H9 (cell line): ENCODE results near the gene GLS. TPM values are rescaled to one million over a fixed set of nuclear protein-coding genes. Genes with fewer than 3 reads are reported as not detected.
"Not testable (repeated sequence)": the region's sequence is repeated elsewhere in the genome, so short reads cannot be mapped to it uniquely, and the experiment has no call there.

Experiments used
- DNase-seq: peaks from one replicate; pipeline ENCODE4 v3.0.0-alpha.2; 2017
- H2AFZ ChIP-seq: one replicate; pipeline ENCODE4 v1.6.1; 2013; ENCODE audit warnings: mild to moderate bottlenecking, low read length, control low read depth, moderate library complexity
- H2AK5ac ChIP-seq: 2 replicates; pipeline ENCODE4 v1.6.1; 2013; ENCODE audit warnings: low read length, control low read depth, mixed read lengths; ENCODE audit not compliant: insufficient read length
- H2BK120ac ChIP-seq: one replicate; pipeline ENCODE4 v1.6.1; 2013; ENCODE audit warnings: low read depth, mild to moderate bottlenecking, low read length, control low read depth, inconsistent platforms; ENCODE audit not compliant: poor library complexity, severe bottlenecking
- H2BK12ac ChIP-seq: 2 replicates; pipeline ENCODE4 v1.6.1; 2013; ENCODE audit warnings: low read length, control low read depth, mixed read lengths, low read depth; ENCODE audit not compliant: insufficient read length
- H2BK15ac ChIP-seq: 2 replicates; pipeline ENCODE4 v1.6.1; 2013; ENCODE audit warnings: low read depth, low read length, control low read depth
- H2BK20ac ChIP-seq: one replicate; pipeline ENCODE4 v1.6.1; 2013; ENCODE audit warnings: low read depth, mild to moderate bottlenecking, low read length, control low read depth, inconsistent platforms; ENCODE audit not compliant: poor library complexity, severe bottlenecking
- H2BK5ac ChIP-seq: 2 replicates; pipeline ENCODE4 v1.6.1; 2013; ENCODE audit warnings: low read length, control low read depth, mixed read lengths; ENCODE audit not compliant: insufficient read length
- H3K14ac ChIP-seq: 2 replicates; pipeline ENCODE4 v1.6.1; 2013; ENCODE audit warnings: low read length, control low read depth; ENCODE audit not compliant: insufficient read depth
- H3K18ac ChIP-seq: 2 replicates; pipeline ENCODE4 v1.6.1; 2013; ENCODE audit warnings: low read depth, mild to moderate bottlenecking, mixed read lengths, low read length, control low read depth; ENCODE audit not compliant: insufficient read length
- H3K23ac ChIP-seq: 2 replicates; pipeline ENCODE4 v1.6.1; 2013; ENCODE audit warnings: low read length, control low read depth, mixed read lengths, low read depth; ENCODE audit not compliant: insufficient read length
- H3K23me2 ChIP-seq: 2 replicates; pipeline ENCODE4 v1.6.1; 2013; ENCODE audit warnings: low read depth, mild to moderate bottlenecking, mixed read lengths, low read length, control low read depth; ENCODE audit not compliant: insufficient read length, poor library complexity, severe bottlenecking
- H3K27ac ChIP-seq: 2 replicates; pipeline ENCODE4 v1.5.1; 2013; ENCODE audit warnings: low read length, control low read depth, mixed read lengths, low read depth; ENCODE audit not compliant: insufficient read length
- H3K27me3 ChIP-seq: 2 replicates; pipeline ENCODE4 v1.6.1; 2013; ENCODE audit warnings: low read length, control low read depth, inconsistent platforms; ENCODE audit not compliant: insufficient read depth
- H3K4ac ChIP-seq: 2 replicates; pipeline ENCODE4 v1.6.1; 2013; ENCODE audit warnings: low read depth, mild to moderate bottlenecking, control low read depth, inconsistent platforms, low read length, moderate library complexity
- H3K4me1 ChIP-seq: 2 replicates; pipeline ENCODE4 v1.6.1; 2013; ENCODE audit warnings: low read length, control low read depth, inconsistent platforms; ENCODE audit not compliant: insufficient read depth
- H3K4me2 ChIP-seq: 2 replicates; pipeline ENCODE4 v1.6.1; 2013; ENCODE audit warnings: low read length, control low read depth, mixed read lengths; ENCODE audit not compliant: insufficient read length, insufficient read depth
- H3K56ac ChIP-seq: 2 replicates; pipeline ENCODE4 v1.6.1; 2013; ENCODE audit warnings: low read depth, mild to moderate bottlenecking, mixed read lengths, low read length, control low read depth; ENCODE audit not compliant: insufficient read length
- H3K79me1 ChIP-seq: 2 replicates; pipeline ENCODE4 v1.6.1; 2013; ENCODE audit warnings: low read depth, mild to moderate bottlenecking, moderate library complexity, low read length, control low read depth, inconsistent platforms; ENCODE audit not compliant: insufficient read depth, poor library complexity, severe bottlenecking
- H3K79me2 ChIP-seq: 2 replicates; pipeline ENCODE4 v1.6.1; 2013; ENCODE audit warnings: low read length, control low read depth, inconsistent platforms; ENCODE audit not compliant: insufficient read depth
- H3K9ac ChIP-seq: 2 replicates; pipeline ENCODE4 v1.6.1; 2013; ENCODE audit warnings: low read length, control low read depth, mixed read lengths; ENCODE audit not compliant: insufficient read length; ENCODE audit errors: extremely low read depth
- H3K9me3 ChIP-seq: one replicate; pipeline ENCODE4 v1.6.1; 2013; ENCODE audit warnings: low read depth, low read length, inconsistent platforms; ENCODE audit not compliant: control insufficient read depth
- H3T11ph ChIP-seq: one replicate; pipeline ENCODE4 v1.6.1; 2013; ENCODE audit warnings: mild to moderate bottlenecking, low read length, control low read depth, inconsistent platforms
- H4K20me1 ChIP-seq: one replicate; pipeline ENCODE4 v1.6.1; 2013; ENCODE audit not compliant: control insufficient read depth, insufficient read length, insufficient read depth
- H4K5ac ChIP-seq: 2 replicates; pipeline ENCODE4 v1.6.1; 2013; ENCODE audit warnings: low read depth, mild to moderate bottlenecking, mixed read lengths, low read length, control low read depth; ENCODE audit not compliant: insufficient read length
- H4K8ac ChIP-seq: replicated peaks from 2 replicates; pipeline ENCODE4 v1.6.1; 2013; ENCODE audit warnings: low read length, control low read depth, mixed read lengths, low read depth; ENCODE audit not compliant: insufficient read length
- H4K91ac ChIP-seq: 2 replicates; pipeline ENCODE4 v1.6.1; 2013; ENCODE audit warnings: low read depth, mild to moderate bottlenecking, moderate library complexity, mixed read lengths, low read length, control low read depth; ENCODE audit not compliant: insufficient read length
- H3K27ac Mint-ChIP-seq, 3 experiments: 2 replicates in 2 of 3; 3 replicates in 1 of 3; pipeline ENCODE4 v1.8.0; 2020 to 2021; ENCODE audit warnings: mixed read lengths in 3 of 3, mild to moderate bottlenecking in 1 of 3, moderate library complexity in 1 of 3
- H3K27me3 Mint-ChIP-seq: 2 replicates; pipeline ENCODE4 v1.8.0; 2021; ENCODE audit warnings: low read depth, mild to moderate bottlenecking, moderate library complexity, mixed read lengths
- H3K36me3 Mint-ChIP-seq, 3 experiments: 2 replicates in 2 of 3; 3 replicates in 1 of 3; pipeline ENCODE4 v1.8.0; 2020 to 2021; ENCODE audit warnings: low read depth in 3 of 3, mixed read lengths in 3 of 3; ENCODE audit not compliant: insufficient read depth in 1 of 3
- H3K4me1 Mint-ChIP-seq, 2 experiments: 2 replicates each; pipeline ENCODE4 v1.8.0; 2020; ENCODE audit warnings: mixed read lengths in 2 of 2
- H3K4me3 Mint-ChIP-seq, 2 experiments: 2 replicates in 1 of 2; 3 replicates in 1 of 2; pipeline ENCODE4 v1.8.0; 2020 to 2021; ENCODE audit warnings: mild to moderate bottlenecking in 2 of 2, mixed read lengths in 2 of 2, moderate library complexity in 1 of 2
- H3K9me3 Mint-ChIP-seq, 2 experiments: 2 replicates in 1 of 2; 3 replicates in 1 of 2; pipeline ENCODE4 v1.8.0; 2020; ENCODE audit warnings: mild to moderate bottlenecking in 2 of 2, mixed read lengths in 2 of 2, moderate library complexity in 1 of 2
- WGBS: extraction: QIAGEN DNeasy Blood & Tissue Kit; methylation state at CpG from one replicate; pipeline ENCODE4 v1.1.7; 2013; ENCODE audit warnings: missing lambda C conversion rate, low lambda C conversion rate, mixed read lengths; ENCODE audit not compliant: insufficient read length; ENCODE audit errors: extremely low coverage; 5-methylcytosine and 5-hydroxymethylcytosine counted together
- total RNA-seq: library from RNA; stranded (reverse); gene quantifications from 2 replicates; pipeline ENCODE4 v1.2.1, GENCODE V29; 2021
- TF ChIP-seq, protein P1 (sequence below): fragments of 200-600 bp; sonication (generic); conservative IDR thresholded peaks from 3 replicates; pipeline ENCODE4 v1.8.0; 2021; ENCODE audit warnings: antibody characterized with exemption, mild to moderate bottlenecking

The GLS gene
- total RNA-seq, 1 experiment from 2014 or later = 69.3 TPM

DNA sequence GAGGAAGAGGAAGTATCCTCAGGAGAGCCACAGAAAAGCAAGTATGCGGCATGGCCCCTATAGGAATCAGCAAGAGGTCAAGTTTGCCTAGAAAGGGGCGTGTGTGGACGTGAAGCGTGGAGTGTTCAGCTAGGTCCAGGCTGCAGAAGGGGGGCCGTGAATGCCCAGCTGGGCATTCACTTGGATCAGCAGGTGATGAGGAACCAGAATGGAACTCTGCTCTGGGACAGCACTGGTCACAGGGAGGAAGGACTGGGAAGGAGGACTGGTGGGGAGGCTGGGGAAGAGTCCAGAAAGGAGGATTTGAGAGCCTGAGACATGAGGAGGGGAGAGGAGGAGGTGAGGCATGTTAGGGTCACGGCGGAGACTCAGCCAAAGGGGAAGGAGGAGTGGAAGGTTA, 113.5 kb downstream of the GLS start:
- Histone ChIP-seq H3K27me3 (no peaks in the 10 kb centered on the region), H3K18ac (no peak overlapping the region), H3K14ac (no peak overlapping the region), H3T11ph (no peak overlapping the region), H3K27ac (no peak overlapping the region), H3K4me2 (no peak overlapping the region), H4K5ac (no peak overlapping the region), H3K56ac (no peak overlapping the region), H4K20me1 (no peaks in the 10 kb centered on the region), H4K8ac (no peak overlapping the region), H3K79me1 (no peaks in the 10 kb centered on the region), H2AFZ (no peak overlapping the region), H3K4ac (no peak overlapping the region), H4K91ac (no peak overlapping the region), H3K79me2 (no peaks in the 10 kb centered on the region), H3K9ac (no peak overlapping the region), H3K23ac (no peak overlapping the region), H2BK20ac (no peak overlapping the region), H3K4me1 (no peaks in the 10 kb centered on the region), H3K23me2 (no peaks in the 10 kb centered on the region), H3K9me3 (no peaks in the 10 kb centered on the region), H2BK5ac (no peak overlapping the region), H2BK120ac (no peak overlapping the region), H2BK12ac (no peak overlapping the region), H2AK5ac (no peak overlapping the region), H2BK15ac (no peak overlapping the region)
- TF ChIP-seq, protein P1, sequence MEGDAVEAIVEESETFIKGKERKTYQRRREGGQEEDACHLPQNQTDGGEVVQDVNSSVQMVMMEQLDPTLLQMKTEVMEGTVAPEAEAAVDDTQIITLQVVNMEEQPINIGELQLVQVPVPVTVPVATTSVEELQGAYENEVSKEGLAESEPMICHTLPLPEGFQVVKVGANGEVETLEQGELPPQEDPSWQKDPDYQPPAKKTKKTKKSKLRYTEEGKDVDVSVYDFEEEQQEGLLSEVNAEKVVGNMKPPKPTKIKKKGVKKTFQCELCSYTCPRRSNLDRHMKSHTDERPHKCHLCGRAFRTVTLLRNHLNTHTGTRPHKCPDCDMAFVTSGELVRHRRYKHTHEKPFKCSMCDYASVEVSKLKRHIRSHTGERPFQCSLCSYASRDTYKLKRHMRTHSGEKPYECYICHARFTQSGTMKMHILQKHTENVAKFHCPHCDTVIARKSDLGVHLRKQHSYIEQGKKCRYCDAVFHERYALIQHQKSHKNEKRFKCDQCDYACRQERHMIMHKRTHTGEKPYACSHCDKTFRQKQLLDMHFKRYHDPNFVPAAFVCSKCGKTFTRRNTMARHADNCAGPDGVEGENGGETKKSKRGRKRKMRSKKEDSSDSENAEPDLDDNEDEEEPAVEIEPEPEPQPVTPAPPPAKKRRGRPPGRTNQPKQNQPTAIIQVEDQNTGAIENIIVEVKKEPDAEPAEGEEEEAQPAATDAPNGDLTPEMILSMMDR = no peak
- Mint-ChIP-seq H3K4me1 (no peaks in the 10 kb centered on the region), H3K27ac (peak overlapping the region in 1 of 3 experiments; percentile 24; a peak in 2 of 7 replicates), H3K36me3 (peaks cover 49 to 90% (median 77%) of the 10 kb centered on the region in 3 experiments), H3K27me3 (no peaks in the 10 kb centered on the region), H3K4me3 (no peak overlapping the region), H3K9me3 (no peaks in the 10 kb centered on the region)
- no CpG with 5 or more reads among the region's 7 CpGs for WGBS
- no peak for DNase-seq

GRCh38 chr2:190995315-190995714, 114.7 kb downstream of the GLS start:
- not testable (repeated sequence) for H3K9ac ChIP-seq, H4K5ac ChIP-seq, H2AFZ ChIP-seq, H3K4me1 Mint-ChIP-seq, H3K23ac ChIP-seq, H3T11ph ChIP-seq, H3K27ac Mint-ChIP-seq, H3K14ac ChIP-seq, H3K79me2 ChIP-seq, H3K9me3 ChIP-seq, H3K4ac ChIP-seq, H3K23me2 ChIP-seq, H3K79me1 ChIP-seq, H3K4me3 Mint-ChIP-seq, H3K27ac ChIP-seq, H4K91ac ChIP-seq, DNase-seq, H3K27me3 ChIP-seq, H4K8ac ChIP-seq, H3K18ac ChIP-seq, H2BK15ac ChIP-seq, H2AK5ac ChIP-seq, H2BK5ac ChIP-seq, H3K56ac ChIP-seq, H4K20me1 ChIP-seq, H2BK120ac ChIP-seq, H2BK12ac ChIP-seq, H2BK20ac ChIP-seq, H3K9me3 Mint-ChIP-seq, H3K4me2 ChIP-seq, H3K27me3 Mint-ChIP-seq, H3K4me1 ChIP-seq
- no CpG with 5 or more reads among the region's 3 CpGs for WGBS
- H3K36me3 Mint-ChIP-seq = peaks cover 40 to 91% (median 77%) of the 10 kb centered on the region in 3 experiments; a peak in 6 of 7 replicates
